Kidney capillary endothelial cell (primary cell): ENCODE results near the gene TMPO.
"Not testable (repeated sequence)": the region's sequence is repeated elsewhere in the genome, so short reads cannot be mapped to it uniquely, and the experiment has no call there.

ENCODE experiments used
- DNase-seq: peaks from one replicate; pipeline ENCODE4 v3.0.0-alpha.2; 2018; ENCODE audit warnings: low spot score

The TMPO gene

GRCh38 chr12:98579347-98579746 lies 64.0 kb downstream of the TMPO start:
- DNase-seq = no peak

DNA sequence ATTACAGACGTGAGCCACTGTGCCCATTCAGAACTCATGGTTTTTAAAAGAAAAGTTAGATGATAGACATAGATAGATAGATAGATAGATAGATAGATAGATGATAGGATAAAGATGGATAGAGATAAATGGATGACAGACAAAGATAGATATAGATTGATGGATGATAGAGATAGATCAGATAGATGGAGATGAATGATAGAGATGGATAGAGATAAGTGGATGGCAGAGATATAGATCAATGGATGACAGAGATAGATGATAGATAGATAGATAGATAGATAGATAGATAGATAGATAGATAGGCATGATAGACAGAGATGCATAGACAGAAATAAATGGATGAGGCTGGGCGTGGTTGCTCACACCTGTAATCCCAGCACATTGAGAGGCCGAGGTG lies 64.4 kb downstream of the TMPO start:
- DNase-seq = no peak

DNA sequence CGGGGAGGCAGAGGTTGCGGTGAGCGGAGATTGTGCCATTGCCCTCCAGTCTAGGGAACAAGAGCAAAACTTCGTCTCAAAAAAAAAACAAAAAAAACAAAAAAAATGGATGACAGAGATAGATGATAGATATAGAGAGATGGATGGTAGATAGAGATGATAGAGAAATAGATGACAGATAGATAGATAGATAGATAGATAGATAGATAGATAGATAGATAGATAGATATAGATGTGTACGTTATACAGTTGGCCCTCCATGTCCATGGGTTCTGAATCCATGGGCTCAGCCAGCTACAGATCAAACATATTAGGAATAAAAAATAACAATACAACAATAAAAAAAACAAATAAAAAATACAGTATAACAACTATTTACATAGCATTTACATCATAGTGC lies 65.3 kb downstream of the TMPO start:
- DNase-seq = no peak

GRCh38 chr12:98581101-98581500 lies 65.7 kb downstream of the TMPO start:
- DNase-seq = no peak

- no peak for DNase-seq
Observed at GRCh38 chr12:98582093-98582492, 66.7 kb downstream of the TMPO start.

DNA sequence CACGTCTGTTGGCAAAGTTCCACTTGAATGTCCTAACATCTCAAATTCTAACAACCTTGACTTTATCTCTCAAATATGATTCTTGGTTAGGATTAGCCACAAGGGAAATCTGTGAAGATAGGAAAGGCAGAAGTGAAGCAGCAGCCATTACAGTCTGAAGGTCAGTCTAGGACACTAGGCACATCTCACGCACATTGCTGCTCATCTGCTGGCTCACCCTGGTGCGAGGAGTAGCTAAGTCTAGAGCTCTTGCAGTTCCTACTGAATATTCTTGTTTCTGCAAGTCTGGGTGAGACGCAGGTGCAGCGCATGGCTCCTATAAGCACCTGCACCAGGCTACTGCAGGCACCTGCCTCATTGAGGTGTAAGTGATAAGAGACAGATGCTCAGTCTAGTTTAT lies 71.7 kb downstream of the TMPO start:
- no peak for DNase-seq

- no peak for DNase-seq
Observed at GRCh38 chr12:98591209-98591608, 75.8 kb downstream of the TMPO start.

GRCh38 chr12:98592825-98593322 lies 77.5 kb downstream of the TMPO start:
- no peak for DNase-seq

GRCh38 chr12:98593351-98594049 lies 78.1 kb downstream of the TMPO start, which contains the start of gene SLC25A3:
Gene SLC25A3, plus strand, starts transcription at chr12:98593686. Its CDS starts 293 bp downstream, at chr12:98593979.
- peak; percentile 95 for DNase-seq

DNA sequence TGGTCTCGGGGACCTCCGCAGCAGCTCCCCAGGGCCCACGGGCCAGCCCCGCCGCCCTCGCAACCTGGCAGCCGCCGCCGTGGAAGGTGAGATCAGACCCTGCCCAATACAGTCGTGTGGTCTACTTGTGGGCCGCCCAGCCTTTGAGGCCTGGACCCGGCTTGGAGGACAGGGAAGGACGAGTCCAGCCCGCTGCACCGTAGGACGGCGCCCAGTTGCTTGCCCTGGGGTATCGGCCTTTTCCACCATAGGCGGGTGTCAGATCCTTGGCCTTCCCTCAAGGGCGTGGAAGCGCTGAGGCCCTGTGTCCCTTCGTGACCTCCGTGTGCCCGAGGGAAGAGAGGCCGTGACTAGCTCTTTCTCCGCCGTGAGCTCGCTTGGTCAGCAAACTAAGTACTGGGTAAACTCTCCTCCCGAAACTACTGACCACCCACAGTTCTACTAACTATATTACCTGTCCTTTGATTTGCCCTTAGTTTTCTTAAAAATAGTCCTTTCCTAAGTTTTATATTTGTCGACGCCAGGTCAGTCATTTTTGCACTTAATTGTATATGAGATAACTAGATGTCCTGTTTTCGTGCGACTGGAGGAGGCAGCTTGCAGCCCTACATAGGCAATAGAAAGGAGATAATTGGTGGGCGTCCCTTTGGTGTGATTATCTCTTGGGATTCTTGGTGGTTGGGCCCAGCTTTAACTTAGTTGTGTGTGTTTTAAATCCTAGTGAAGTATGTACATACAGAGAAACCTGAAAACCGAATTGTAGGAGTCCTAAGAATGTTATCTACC lies 78.9 kb downstream of the TMPO start:
- no peak for DNase-seq

GRCh38 chr12:98595243-98595988 lies 80.0 kb downstream of the TMPO start:
- DNase-seq = peak; percentile 67

DNA sequence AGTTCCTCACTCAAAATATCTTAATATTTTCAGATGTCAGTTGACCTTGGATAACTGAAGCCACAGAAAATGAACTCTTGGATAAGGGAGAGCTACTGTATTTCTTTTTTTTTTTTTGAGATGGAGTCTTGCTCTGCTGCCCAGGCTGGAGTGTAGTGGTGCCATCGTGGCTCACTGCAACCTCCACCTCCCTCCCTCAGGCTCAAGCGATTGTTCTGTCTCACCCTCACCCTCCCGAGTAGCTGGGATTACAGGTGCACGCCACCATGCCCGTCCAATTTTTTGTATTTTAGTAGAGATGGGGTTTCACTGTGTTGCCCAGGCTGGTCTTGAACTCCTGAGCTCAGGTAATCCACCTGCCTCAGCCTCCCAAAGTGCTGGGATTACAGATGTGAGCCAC lies 81.9 kb downstream of the TMPO start:
- DNase-seq = not testable (repeated sequence)
